Chondrocyte (in vitro differentiated cells): ENCODE results near the gene NME7. TPM values are rescaled to one million over a fixed set of nuclear protein-coding genes. Genes with fewer than 3 reads are reported as not detected.

Experiments
- DNase-seq: peaks from one replicate; pipeline ENCODE4 v3.0.0; 2021; ENCODE audit warnings: mixed read lengths, low spot score
- H3K27ac Mint-ChIP-seq: one replicate; pipeline ENCODE4 v1.8.0; 2021; ENCODE audit warnings: mild to moderate bottlenecking, moderate library complexity, mixed read lengths; ENCODE audit not compliant: unreplicated experiment
- H3K27me3 Mint-ChIP-seq: 2 replicates; pipeline ENCODE4 v1.8.0; 2021; ENCODE audit warnings: low read depth, mixed read lengths
- H3K36me3 Mint-ChIP-seq: 2 replicates; pipeline ENCODE4 v1.8.0; 2021; ENCODE audit warnings: low read depth, mixed read lengths
- H3K4me1 Mint-ChIP-seq: 2 replicates; pipeline ENCODE4 v1.8.0; 2021; ENCODE audit warnings: low read depth, mild to moderate bottlenecking, mixed read lengths
- H3K4me3 Mint-ChIP-seq: one replicate; pipeline ENCODE4 v1.8.0; 2021; ENCODE audit warnings: mild to moderate bottlenecking, moderate library complexity, mixed read lengths; ENCODE audit not compliant: unreplicated experiment
- H3K9me3 Mint-ChIP-seq: 2 replicates; pipeline ENCODE4 v1.8.0; 2021; ENCODE audit warnings: low read depth, mixed read lengths
- total RNA-seq: library from RNA; stranded (reverse); gene quantifications from 3 replicates; pipeline ENCODE4 v1.2.1, GENCODE V29; 2021
- TF ChIP-seq, protein P1 (sequence below): fragments of 200-600 bp; sonication (generic); IDR thresholded peaks from 2 replicates; pipeline ENCODE4 v1.5.0; 2021; ENCODE audit warnings: antibody characterized with exemption, mild to moderate bottlenecking, moderate library complexity

Gene NME7
- total RNA-seq, 1 donor from 2014 or later, result 14.7 TPM

DNA sequence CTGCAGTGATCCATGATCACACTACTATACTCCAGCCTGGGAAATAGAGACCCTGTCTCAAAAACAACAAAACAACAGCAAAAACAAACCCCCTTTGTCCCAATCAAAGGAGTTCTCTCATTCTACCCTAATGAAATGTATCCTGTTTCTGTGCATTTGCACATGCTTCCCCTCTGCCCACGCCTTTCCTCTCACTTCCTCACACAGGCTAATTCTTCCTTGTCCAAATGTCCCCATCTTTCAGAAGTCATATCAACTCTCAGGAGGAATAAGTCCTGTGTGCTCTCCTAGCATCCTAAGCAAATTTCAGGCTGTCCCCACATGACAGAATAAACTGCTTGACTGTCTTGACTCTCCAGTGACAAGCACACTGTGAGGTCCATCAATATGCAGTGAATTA lies 269.2 kb downstream of the NME7 start:
- H3K27me3 Mint-ChIP-seq, result no peaks in the 10 kb centered on the region
- no peak overlapping the region for H3K4me3 Mint-ChIP-seq
- TF ChIP-seq, protein P1, sequence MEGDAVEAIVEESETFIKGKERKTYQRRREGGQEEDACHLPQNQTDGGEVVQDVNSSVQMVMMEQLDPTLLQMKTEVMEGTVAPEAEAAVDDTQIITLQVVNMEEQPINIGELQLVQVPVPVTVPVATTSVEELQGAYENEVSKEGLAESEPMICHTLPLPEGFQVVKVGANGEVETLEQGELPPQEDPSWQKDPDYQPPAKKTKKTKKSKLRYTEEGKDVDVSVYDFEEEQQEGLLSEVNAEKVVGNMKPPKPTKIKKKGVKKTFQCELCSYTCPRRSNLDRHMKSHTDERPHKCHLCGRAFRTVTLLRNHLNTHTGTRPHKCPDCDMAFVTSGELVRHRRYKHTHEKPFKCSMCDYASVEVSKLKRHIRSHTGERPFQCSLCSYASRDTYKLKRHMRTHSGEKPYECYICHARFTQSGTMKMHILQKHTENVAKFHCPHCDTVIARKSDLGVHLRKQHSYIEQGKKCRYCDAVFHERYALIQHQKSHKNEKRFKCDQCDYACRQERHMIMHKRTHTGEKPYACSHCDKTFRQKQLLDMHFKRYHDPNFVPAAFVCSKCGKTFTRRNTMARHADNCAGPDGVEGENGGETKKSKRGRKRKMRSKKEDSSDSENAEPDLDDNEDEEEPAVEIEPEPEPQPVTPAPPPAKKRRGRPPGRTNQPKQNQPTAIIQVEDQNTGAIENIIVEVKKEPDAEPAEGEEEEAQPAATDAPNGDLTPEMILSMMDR, result no peak
- DNase-seq, result no peak
- no peaks in the 10 kb centered on the region for H3K9me3 Mint-ChIP-seq
- H3K27ac Mint-ChIP-seq, result no peak overlapping the region
- no peaks in the 10 kb centered on the region for H3K36me3 Mint-ChIP-seq
- H3K4me1 Mint-ChIP-seq, result peaks cover 9% of the 10 kb centered on the region

DNA sequence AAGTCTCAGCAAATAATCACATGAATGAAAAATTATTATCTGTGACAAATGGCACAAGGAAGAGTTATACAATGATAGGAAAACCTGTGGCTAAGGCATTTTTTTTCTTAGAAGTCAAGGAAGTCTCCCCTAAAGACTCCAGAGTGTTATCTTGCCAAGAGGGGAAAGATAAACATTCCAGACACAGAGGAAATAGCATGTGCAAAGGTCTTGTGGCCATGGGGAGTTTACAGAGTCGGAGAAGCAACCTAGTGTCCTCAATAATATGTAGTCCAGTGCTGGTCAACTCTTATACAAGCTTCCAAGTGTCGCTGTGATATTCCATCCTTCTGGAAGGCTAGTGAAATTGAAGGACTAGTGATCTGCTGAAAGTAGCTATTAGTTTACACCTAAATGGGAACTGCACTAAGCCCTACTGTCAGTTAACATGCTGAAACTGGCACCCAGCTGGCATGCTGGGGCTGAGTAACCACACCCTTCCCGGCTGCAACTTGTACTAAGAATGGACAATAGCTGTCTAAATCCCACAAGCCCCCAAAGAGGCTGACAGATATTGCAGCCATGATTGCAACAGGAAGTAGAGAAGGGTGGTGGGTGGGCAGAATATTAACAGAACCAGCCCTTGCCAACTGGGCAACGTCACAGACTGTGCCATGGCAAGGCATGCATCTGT lies 272.6 kb downstream of the NME7 start:
- DNase-seq, result no peak
- H3K4me3 Mint-ChIP-seq, result no peak overlapping the region
- peaks cover 9% of the 10 kb centered on the region for H3K4me1 Mint-ChIP-seq
- H3K27me3 Mint-ChIP-seq, result no peaks in the 10 kb centered on the region
- no peaks in the 10 kb centered on the region for H3K9me3 Mint-ChIP-seq
- H3K36me3 Mint-ChIP-seq, result no peaks in the 10 kb centered on the region
- H3K27ac Mint-ChIP-seq, result no peak overlapping the region
- TF ChIP-seq, protein P1, result no peak

GRCh38 chr1:169092399-169092798 lies 275.2 kb downstream of the NME7 start:
- Mint-ChIP-seq H3K36me3 (no peaks in the 10 kb centered on the region), H3K4me1 (peaks cover 9% of the 10 kb centered on the region), H3K27ac (no peak overlapping the region), H3K9me3 (no peaks in the 10 kb centered on the region), H3K4me3 (no peak overlapping the region), H3K27me3 (no peaks in the 10 kb centered on the region)
- TF ChIP-seq, protein P1, result no peak
- no peak for DNase-seq

DNA sequence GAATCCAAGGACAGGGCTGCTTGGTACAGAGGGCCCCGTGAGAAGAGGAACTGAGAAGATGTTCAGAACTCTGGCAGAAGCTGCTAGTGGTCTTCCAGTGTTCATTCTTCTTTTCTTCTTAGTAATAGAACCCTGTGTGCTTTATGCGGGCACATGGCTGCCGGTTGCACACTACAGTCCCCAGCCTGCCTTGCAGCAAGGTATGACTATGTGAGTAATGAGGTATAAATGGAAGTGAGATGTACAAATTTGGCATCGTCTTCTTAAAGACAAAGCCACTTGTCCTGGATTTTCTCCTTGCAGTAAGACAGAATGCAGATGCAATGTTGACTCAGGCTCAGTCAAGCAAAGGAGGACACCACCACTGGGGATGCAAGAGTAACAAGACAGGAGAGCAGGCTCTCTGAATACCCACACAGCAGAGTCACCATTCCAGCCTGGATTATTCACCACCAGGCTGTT lies 276.1 kb downstream of the NME7 start:
- Mint-ChIP-seq H3K4me3 (no peak overlapping the region), H3K9me3 (no peaks in the 10 kb centered on the region), H3K36me3 (no peaks in the 10 kb centered on the region), H3K27me3 (no peaks in the 10 kb centered on the region), H3K4me1 (peaks cover 17% of the 10 kb centered on the region), H3K27ac (no peak overlapping the region)
- TF ChIP-seq, protein P1, result no peak
- no peak for DNase-seq

- Mint-ChIP-seq H3K4me1 (peaks cover 17% of the 10 kb centered on the region), H3K27ac (no peak overlapping the region), H3K4me3 (no peak overlapping the region), H3K9me3 (no peaks in the 10 kb centered on the region), H3K27me3 (no peaks in the 10 kb centered on the region), H3K36me3 (no peaks in the 10 kb centered on the region)
- TF ChIP-seq, protein P1, result no peak
- DNase-seq, result no peak
These were observed 276.7 kb downstream of the NME7 start for GRCh38 chr1:169090900-169091311.
